Activated CD4-positive, alpha-beta T cell treated with anti-CD3 and anti-CD28 coated beads for 1 hour (primary cell): ENCODE data around the gene CCND1.

Source experiments
- DNase-seq: peaks from one replicate; pipeline ENCODE4 v3.0.0-alpha.2; 2020

Gene CCND1

GRCh38 chr11:69654001-69654659 is 13.2 kb downstream of the CCND1 start:
- no peak for DNase-seq

GRCh38 chr11:69654660-69655478 is 13.9 kb downstream of the CCND1 start:
- DNase-seq: no peak

GRCh38 chr11:69655479-69656428 is 14.8 kb downstream of the CCND1 start:
- DNase-seq: no peak

- no peak for DNase-seq
Observed at GRCh38 chr11:69656536-69657455, 15.8 kb downstream of the CCND1 start.

GRCh38 chr11:69657456-69657910 is 16.5 kb downstream of the CCND1 start:
- DNase-seq: no peak

GRCh38 chr11:69657911-69658625 is 17.1 kb downstream of the CCND1 start:
- DNase-seq: no peak

- no peak for DNase-seq
Observed at GRCh38 chr11:69658626-69659450, 17.9 kb downstream of the CCND1 start.

GRCh38 chr11:69659591-69659990 is 18.6 kb downstream of the CCND1 start:
- DNase-seq: no peak

GRCh38 chr11:69660001-69660500 is 19.1 kb downstream of the CCND1 start:
- DNase-seq: no peak

GRCh38 chr11:69661413-69661715 is 20.4 kb downstream of the CCND1 start:
- no peak for DNase-seq

GRCh38 chr11:69662021-69662698 is 21.2 kb downstream of the CCND1 start:
- DNase-seq: no peak

- DNase-seq: no peak
Observed at GRCh38 chr11:69662806-69663205, 21.9 kb downstream of the CCND1 start.

GRCh38 chr11:69663326-69663725 is 22.4 kb downstream of the CCND1 start:
- DNase-seq: no peak

GRCh38 chr11:69664103-69664775 is 23.3 kb downstream of the CCND1 start:
- no peak for DNase-seq

- no peak for DNase-seq
Observed at GRCh38 chr11:69664901-69665300, 23.9 kb downstream of the CCND1 start.

- DNase-seq: no peak
Observed at GRCh38 chr11:69665669-69666068, 24.7 kb downstream of the CCND1 start.

- no peak for DNase-seq
Observed at GRCh38 chr11:69666261-69666660, 25.3 kb downstream of the CCND1 start.

GRCh38 chr11:69666752-69667536 is 26.0 kb downstream of the CCND1 start:
- no peak for DNase-seq
